ENCODE data around the gene SACM1L.

DNA sequence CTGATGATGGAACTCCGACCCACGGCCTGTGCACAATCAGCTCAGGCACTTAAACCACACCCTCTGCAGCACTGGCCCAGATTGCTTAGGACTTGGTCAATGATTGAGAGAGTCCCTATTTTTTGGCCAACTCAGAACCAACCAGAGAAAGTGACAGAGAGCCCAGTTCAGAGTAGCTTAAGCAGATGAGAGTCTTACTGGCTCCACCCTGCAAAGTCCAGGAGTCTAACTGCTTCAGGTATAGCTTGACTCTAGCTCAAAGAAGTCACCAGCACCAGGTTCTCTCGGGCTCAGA is 87.1 kb downstream of the SACM1L start:
- no peak for TF ChIP-seq CTCF (IDR thresholded peaks at IDR 0.05; ENCODE audit: extremely low read depth in 1 of 2, insufficient read depth in 1 of 2, low read depth in 1 of 2, low read length in 2 of 2)
- TF ChIP-seq POLR2A (IDR thresholded peaks at IDR 0.05; ENCODE audit: low read depth, low read length) = no peak

All from endothelial cell of umbilical vein (primary cell).